IMR-90 (cell line): ENCODE data around the gene NRF1. TPM values are rescaled to one million over a fixed set of nuclear protein-coding genes. Genes with fewer than 3 reads are reported as not detected.

Experiments used
- ATAC-seq: fragments of 200-7000 bp; cut with Tn5 transposase; 2 replicates; pipeline ENCODE4 v1.9.1; 2020; ENCODE audit warnings: low read depth, mild to moderate bottlenecking, moderate library complexity
- BruUV-seq: library from RNA; stranded (reverse); fragments of 400-500 nt; replicated peaks from 2 replicates; lab custom pipeline; 2021; lab: Mats Ljungman, UMichigan
- CTCF ChIA-PET: fragments of 300-600 bp; formaldehyde crosslinking; extraction: SDS; loops from one replicate; lab custom pipeline; 2021; ENCODE audit warnings: antibody characterized with exemption; lab: Yijun Ruan, JAX
- POLR2A ChIA-PET: fragments of 300-600 bp; sonication (Branson Sonifier 250); formaldehyde crosslinking; loops from one replicate; lab custom pipeline; 2022; ENCODE audit warnings: antibody characterized with exemption; ENCODE audit not compliant: unreplicated experiment; lab: Charles Lee
- DNase-seq: peaks from one replicate; pipeline ENCODE4 v3.0.0; 2013
- H2AFZ ChIP-seq: replicated peaks from 2 replicates; pipeline ENCODE3; 2013; ENCODE audit warnings: low read length, mild to moderate bottlenecking; ENCODE audit not compliant: poor library complexity
- H2AK5ac ChIP-seq: 2 replicates; pipeline ENCODE4 v1.6.1; 2013; ENCODE audit warnings: low read depth, low read length, inconsistent platforms
- H2AK9ac ChIP-seq: replicated peaks from 2 replicates; pipeline ENCODE3; 2013; ENCODE audit warnings: mild to moderate bottlenecking, low read depth, low read length, moderate library complexity; ENCODE audit not compliant: poor library complexity
- H2BK120ac ChIP-seq: 2 replicates; pipeline ENCODE4 v1.6.1; 2013; ENCODE audit warnings: low read depth, low read length, inconsistent platforms
- H2BK15ac ChIP-seq: 3 replicates; pipeline ENCODE4 v1.6.1; 2013; ENCODE audit warnings: low read depth, low read length, inconsistent platforms
- H2BK20ac ChIP-seq: 2 replicates; pipeline ENCODE4 v1.6.1; 2013; ENCODE audit warnings: low read depth, mild to moderate bottlenecking, inconsistent platforms, low read length, moderate library complexity
- H2BK5ac ChIP-seq: 2 replicates; pipeline ENCODE4 v1.6.1; 2013; ENCODE audit warnings: mild to moderate bottlenecking, low read depth, low read length, inconsistent platforms; ENCODE audit not compliant: poor library complexity, severe bottlenecking
- H3K14ac ChIP-seq: replicated peaks from 2 replicates; pipeline ENCODE4 v1.6.1; 2013; ENCODE audit warnings: low read depth, low read length, inconsistent platforms
- H3K18ac ChIP-seq: 2 replicates; pipeline ENCODE4 v1.6.1; 2013; ENCODE audit warnings: low read depth, low read length, control low read depth
- H3K23ac ChIP-seq: 2 replicates; pipeline ENCODE4 v1.6.1; 2013; ENCODE audit warnings: low read depth, low read length, inconsistent platforms
- H3K27ac ChIP-seq: 2 replicates; pipeline ENCODE4 v1.5.1; 2013; ENCODE audit warnings: mild to moderate bottlenecking, control low read depth, low read length; ENCODE audit not compliant: insufficient read depth
- H3K27me3 ChIP-seq: 2 replicates; pipeline ENCODE4 v1.6.1; 2013; ENCODE audit warnings: low read length; ENCODE audit not compliant: control insufficient read depth, insufficient read depth
- H3K36me3 ChIP-seq: 2 replicates; pipeline ENCODE4 v1.6.1; 2013; ENCODE audit warnings: low read length, mixed read lengths; ENCODE audit not compliant: control insufficient read depth, insufficient read depth
- H3K4ac ChIP-seq: 2 replicates; pipeline ENCODE4 v1.6.1; 2013; ENCODE audit warnings: low read depth, low read length, inconsistent platforms
- H3K4me1 ChIP-seq: 2 replicates; pipeline ENCODE4 v1.6.1; 2013; ENCODE audit warnings: low read length, mixed read lengths; ENCODE audit not compliant: control insufficient read depth, insufficient read depth
- H3K4me2 ChIP-seq: 2 replicates; pipeline ENCODE4 v1.6.1; 2013; ENCODE audit warnings: low read depth, mild to moderate bottlenecking, control low read depth, low read length, moderate library complexity
- H3K4me3 ChIP-seq: 2 replicates; pipeline ENCODE4 v1.5.1; 2013; ENCODE audit warnings: low read depth, mild to moderate bottlenecking, control low read depth, low read length, moderate library complexity; ENCODE audit not compliant: insufficient read depth
- H3K56ac ChIP-seq: 2 replicates; pipeline ENCODE4 v1.6.1; 2013; ENCODE audit warnings: low read length, inconsistent platforms; ENCODE audit not compliant: insufficient read depth; ENCODE audit errors: extremely low read depth
- H3K79me1 ChIP-seq, 2 experiments: 2 replicates each; pipeline ENCODE4 v1.6.1; 2013; ENCODE audit warnings: low read length in 2 of 2, inconsistent platforms in 1 of 2, low read depth in 1 of 2
- H3K9ac ChIP-seq: 2 replicates; pipeline ENCODE4 v1.6.1; 2013; ENCODE audit warnings: low read depth, low read length, control low read depth
- H3K9me1 ChIP-seq: 2 replicates; pipeline ENCODE4 v1.6.1; 2013; ENCODE audit warnings: low read length, inconsistent platforms; ENCODE audit not compliant: insufficient read depth
- H3K9me3 ChIP-seq: 2 replicates; pipeline ENCODE4 v1.6.1; 2013; ENCODE audit warnings: low read length; ENCODE audit not compliant: control insufficient read depth, insufficient read depth
- H4K20me1 ChIP-seq: 2 replicates; pipeline ENCODE4 v1.6.1; 2013; ENCODE audit warnings: low read length, inconsistent platforms; ENCODE audit not compliant: insufficient read depth
- H4K5ac ChIP-seq: 2 replicates; pipeline ENCODE4 v1.6.1; 2013; ENCODE audit warnings: mild to moderate bottlenecking, low read depth, low read length, control low read depth
- H4K8ac ChIP-seq, 2 experiments: 2 replicates each; pipeline ENCODE4 v1.6.1; 2013; ENCODE audit warnings: low read depth in 2 of 2, low read length in 2 of 2, control low read depth in 1 of 2, inconsistent platforms in 1 of 2
- H4K91ac ChIP-seq: 2 replicates; pipeline ENCODE4 v1.6.1; 2013; ENCODE audit warnings: low read depth, low read length, inconsistent platforms; ENCODE audit not compliant: insufficient read depth
- RCOR1 ChIP-seq: IDR thresholded peaks from 2 replicates; pipeline ENCODE4 v1.6.1; 2012; ENCODE audit warnings: mild to moderate bottlenecking, low read length, improper control_type of control experiment; ENCODE audit not compliant: insufficient replicate concordance
- WGBS, 2 experiments: methylation state at CpG; one replicate each; pipeline versions ENCODE4 v1.1.5 to v1.1.7; 2013; ENCODE audit warnings: missing lambda C conversion rate in 2 of 2; ENCODE audit not compliant: insufficient read length in 1 of 2; ENCODE audit errors: extremely low coverage in 2 of 2; 5-methylcytosine and 5-hydroxymethylcytosine counted together
- dilution Hi-C: fragments of 300-500 bp; cut with HindIII; formaldehyde crosslinking; loops from one replicate; pipeline ENCODE4 v1.14.3; 2018; ENCODE audit warnings: low sequenced_read_pairs; ENCODE audit not compliant: unreplicated experiment
- in situ Hi-C: fragments of 300-500 bp; cut with MboI; formaldehyde crosslinking; loops from 3 replicates; pipeline ENCODE4 v1.14.3; 2019; ENCODE audit warnings: low sequenced_read_pairs, inconsistent platforms, mixed read lengths
- intact Hi-C: fragments of 100-400 bp; cut with micrococcal nuclease; formaldehyde crosslinking; loops from 2 replicates; pipeline ENCODE4 v1.10.0; 2022
- polyA plus RNA-seq, 3 experiments: library from polyadenylated mRNA; depleted of rRNA; stranded (reverse); fragments of >200 nt; gene quantifications; 2 replicates each; pipeline ENCODE4 v1.2.3, GENCODE V29; 2012; ENCODE audit warnings: low replicate concordance in 1 of 3
- total RNA-seq: library from RNA; depleted of rRNA; stranded (reverse); fragments of >200 nt; gene quantifications from 2 replicates; pipeline ENCODE4 v1.2.3, GENCODE V29; 2012
- TF ChIP-seq, protein P1 (sequence below): conservative IDR thresholded peaks from 2 replicates; pipeline ENCODE4 v1.5.1; 2012; ENCODE audit warnings: mild to moderate bottlenecking, low read depth, low read length, improper control_type of control experiment

The NRF1 gene
- total and polyA plus RNA-seq, 2 of the 4 experiments (the other 2 are of a cell fraction): 11.4 to 15.8 TPM

DNA sequence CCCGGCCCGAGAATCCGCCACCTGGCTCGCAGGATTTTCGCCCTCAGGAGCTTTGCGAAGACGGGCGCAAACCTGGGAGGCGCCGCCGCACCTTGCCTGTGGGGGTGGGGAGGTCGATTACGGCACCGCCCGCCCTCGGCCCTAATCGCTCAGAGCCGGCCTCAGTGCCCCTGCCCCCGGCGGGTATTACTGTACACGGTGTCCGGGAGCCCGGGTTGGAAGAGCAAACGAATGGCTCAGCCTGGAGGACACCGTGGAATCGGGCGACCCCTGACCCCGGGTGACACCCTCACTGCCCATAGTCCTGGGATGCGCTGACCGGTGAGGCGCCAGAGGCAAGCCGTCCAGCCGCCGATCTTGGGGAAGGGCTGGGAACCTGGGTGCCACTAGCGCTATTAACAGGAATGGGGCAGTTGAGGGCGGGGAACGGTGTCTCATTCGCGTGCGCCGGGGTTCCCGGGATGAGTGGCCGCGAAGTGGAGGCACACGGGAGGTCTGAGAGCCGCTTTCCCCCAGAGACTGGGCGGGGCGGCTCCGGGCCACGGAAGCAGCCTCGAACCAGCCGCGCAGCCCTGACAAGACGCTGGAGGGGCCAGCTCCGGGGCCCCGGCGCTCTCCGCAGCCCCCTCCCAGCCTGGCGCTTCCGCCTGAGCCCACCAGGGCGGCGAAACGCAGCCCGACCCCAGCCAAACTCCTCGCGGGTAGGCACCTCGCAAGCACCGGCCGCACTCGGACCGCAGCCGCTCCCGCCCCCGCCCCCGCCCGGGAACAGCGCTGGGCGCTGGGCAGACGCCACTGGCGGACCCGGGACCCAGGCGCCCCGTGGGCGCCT is 167.5 kb downstream of the NRF1 start:
- DNase-seq (no peak), ATAC-seq (no peak)
- ChIA-PET CTCF (no interaction called here), POLR2A (no interaction called here)
- 2% methylated on average over 39 of the region's 84 CpGs; no CpG with 5 or more reads in 1 of the 2 experiments for WGBS, 2 experiments
- no peak overlapping the region for H2AK5ac ChIP-seq
- no peak overlapping the region for H3K9ac ChIP-seq
- no peak overlapping the region for H3K4me2 ChIP-seq
- H3K27me3 ChIP-seq: peaks cover 94% of the 10 kb centered on the region
- no peak overlapping the region for H3K4me3 ChIP-seq
- no peak overlapping the region for H2BK120ac ChIP-seq
- TF ChIP-seq RCOR1: no peak
- TF ChIP-seq, protein P1, sequence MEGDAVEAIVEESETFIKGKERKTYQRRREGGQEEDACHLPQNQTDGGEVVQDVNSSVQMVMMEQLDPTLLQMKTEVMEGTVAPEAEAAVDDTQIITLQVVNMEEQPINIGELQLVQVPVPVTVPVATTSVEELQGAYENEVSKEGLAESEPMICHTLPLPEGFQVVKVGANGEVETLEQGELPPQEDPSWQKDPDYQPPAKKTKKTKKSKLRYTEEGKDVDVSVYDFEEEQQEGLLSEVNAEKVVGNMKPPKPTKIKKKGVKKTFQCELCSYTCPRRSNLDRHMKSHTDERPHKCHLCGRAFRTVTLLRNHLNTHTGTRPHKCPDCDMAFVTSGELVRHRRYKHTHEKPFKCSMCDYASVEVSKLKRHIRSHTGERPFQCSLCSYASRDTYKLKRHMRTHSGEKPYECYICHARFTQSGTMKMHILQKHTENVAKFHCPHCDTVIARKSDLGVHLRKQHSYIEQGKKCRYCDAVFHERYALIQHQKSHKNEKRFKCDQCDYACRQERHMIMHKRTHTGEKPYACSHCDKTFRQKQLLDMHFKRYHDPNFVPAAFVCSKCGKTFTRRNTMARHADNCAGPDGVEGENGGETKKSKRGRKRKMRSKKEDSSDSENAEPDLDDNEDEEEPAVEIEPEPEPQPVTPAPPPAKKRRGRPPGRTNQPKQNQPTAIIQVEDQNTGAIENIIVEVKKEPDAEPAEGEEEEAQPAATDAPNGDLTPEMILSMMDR: 0 out of 2 replicates have a peak, but pooled peaks have one; percentile 4
- H2BK20ac ChIP-seq: no peak overlapping the region
- peaks cover 2% of the 10 kb centered on the region; the same call in 1 of the 2 replicates for H3K4me1 ChIP-seq
- no peaks in the 10 kb centered on the region for H3K36me3 ChIP-seq
- H3K79me1 ChIP-seq: no peaks in the 10 kb centered on the region
- H4K8ac ChIP-seq: no peak overlapping the region
- H3K56ac ChIP-seq: no peak overlapping the region
- H3K9me1 ChIP-seq: no peaks in the 10 kb centered on the region
- H2BK15ac ChIP-seq: no peak overlapping the region
- peaks cover 29% of the 10 kb centered on the region for H4K20me1 ChIP-seq
- H2BK5ac ChIP-seq: no peak overlapping the region
- H3K9me3 ChIP-seq: peaks cover 13% of the 10 kb centered on the region
- H3K4ac ChIP-seq: no peak overlapping the region
- peak overlapping the region; percentile 50 for H2AFZ ChIP-seq
- H4K5ac ChIP-seq: no peak overlapping the region
- H3K14ac ChIP-seq: no peak overlapping the region
- H4K91ac ChIP-seq: no peak overlapping the region
- H3K23ac ChIP-seq: peak overlapping the region; percentile 27; the same call in 1 of the 2 replicates
- dilution Hi-C loops: no loop called here
- no peak overlapping the region for H3K18ac ChIP-seq
- in situ Hi-C loops: no loop called here
- intact Hi-C loops: no loop called here
- no TSS peak for BruUV-seq
- H3K27ac ChIP-seq: no peak overlapping the region
- peak overlapping the region; percentile 30 for H2AK9ac ChIP-seq
